Sigmoid colon (tissue), 4 donors: Measurements from ENCODE around the gene ELFN2.

Source experiments
- CTCF ChIP-seq, 4 experiments: fragments of 450-650 bp in 3 of 4; fragments of 200-600 bp in 1 of 4; IDR thresholded peaks; one replicate each; pipeline ENCODE4 v1.5.1; 2016 to 2019; ENCODE audit warnings: antibody characterized with exemption in 4 of 4, mild to moderate bottlenecking in 3 of 4, moderate library complexity in 2 of 4
- EP300 ChIP-seq, 4 donors: sonication (generic); formaldehyde crosslinking; IDR thresholded peaks; one replicate each; pipeline ENCODE4 v1.6.1; 2017; ENCODE audit warnings: antibody characterized with exemption in 4 of 4
- POLR2A ChIP-seq, 2 donors: fragments of 450-650 bp; IDR thresholded peaks; one replicate each; pipeline ENCODE4 v1.6.1; 2016; ENCODE audit warnings: antibody characterized with exemption in 2 of 2, mild to moderate bottlenecking in 2 of 2, moderate library complexity in 2 of 2
- POLR2AphosphoS5 ChIP-seq, 4 donors: sonication (generic); formaldehyde crosslinking; IDR thresholded peaks; one replicate each; pipeline ENCODE4 v1.6.1; 2017; ENCODE audit warnings: antibody characterized with exemption in 4 of 4

- no peak for TF ChIP-seq CTCF (IDR thresholded peaks at IDR 0.05)
- no peak for TF ChIP-seq POLR2A (IDR thresholded peaks at IDR 0.05)
- no peak for TF ChIP-seq POLR2AphosphoS5 (IDR thresholded peaks at IDR 0.05)
- TF ChIP-seq EP300 (IDR thresholded peaks at IDR 0.05), result no peak
Measured at GRCh38 chr22:37365950-37366349, 61.3 kb downstream of the ELFN2 start.
